Caco-2 (cell line): ENCODE results near the gene WNT9A. TPM values are rescaled to one million over a fixed set of nuclear protein-coding genes. Genes with fewer than 3 reads are reported as not detected.
"Not testable (repeated sequence)": the region's sequence is repeated elsewhere in the genome, so short reads cannot be mapped to it uniquely, and the experiment has no call there.

Experiments
- BruUV-seq: library from RNA; stranded (reverse); fragments of 400-500 nt; replicated peaks from 2 replicates; lab custom pipeline; 2021; lab: Mats Ljungman, UMichigan
- CTCF ChIA-PET: fragments of 300-600 bp; sonication (Branson Sonifier 250); formaldehyde crosslinking; loops from one replicate; lab custom pipeline; 2022; ENCODE audit warnings: antibody characterized with exemption; lab: Charles Lee
- POLR2A ChIA-PET: fragments of 300-600 bp; sonication (Branson Sonifier 250); formaldehyde crosslinking; loops from one replicate; lab custom pipeline; 2022; ENCODE audit warnings: antibody characterized with exemption; lab: Charles Lee
- DNase-seq, 2 experiments: peaks; one replicate each; pipeline versions ENCODE4 v3.0.0 to v3.0.0-alpha.2; 2020 to 2022
- H3K27me3 ChIP-seq: replicated peaks from 2 replicates; pipeline ENCODE4 v1.6.0; 2011; ENCODE audit warnings: low read length; ENCODE audit not compliant: control insufficient read depth, insufficient read depth
- H3K36me3 ChIP-seq: 2 replicates; pipeline ENCODE4 v1.5.1; 2011; ENCODE audit warnings: low read length; ENCODE audit not compliant: control insufficient read depth, insufficient read depth
- H3K4me1 ChIP-seq: fragments of 250-450 bp; sonication (Bioruptor Pico); 2 replicates; pipeline ENCODE4 v1.5.1; 2020; ENCODE audit warnings: mild to moderate bottlenecking
- H3K4me3 ChIP-seq: 2 replicates; pipeline ENCODE4 v1.5.1; 2011; ENCODE audit warnings: low read depth, mild to moderate bottlenecking, control low read depth, low read length
- H3K9me3 ChIP-seq: fragments of 250-450 bp; sonication (Bioruptor Pico); 2 replicates; pipeline ENCODE4 v1.5.1; 2020; ENCODE audit warnings: mild to moderate bottlenecking, moderate library complexity
- H3K27ac Mint-ChIP-seq: one replicate; pipeline ENCODE4 v1.8.0; 2022; ENCODE audit warnings: mixed read lengths; ENCODE audit not compliant: unreplicated experiment
- H3K27me3 Mint-ChIP-seq: one replicate; pipeline ENCODE4 v1.8.0; 2022; ENCODE audit warnings: mixed read lengths; ENCODE audit not compliant: insufficient read depth, unreplicated experiment
- H3K36me3 Mint-ChIP-seq: one replicate; pipeline ENCODE4 v1.8.0; 2022; ENCODE audit warnings: mild to moderate bottlenecking, mixed read lengths; ENCODE audit not compliant: insufficient read depth, unreplicated experiment
- H3K4me1 Mint-ChIP-seq: one replicate; pipeline ENCODE4 v1.8.0; 2022; ENCODE audit warnings: low read depth, mixed read lengths; ENCODE audit not compliant: unreplicated experiment
- H3K4me3 Mint-ChIP-seq: one replicate; pipeline ENCODE4 v1.8.0; 2022; ENCODE audit warnings: mild to moderate bottlenecking, moderate library complexity, mixed read lengths; ENCODE audit not compliant: unreplicated experiment
- H3K9me3 Mint-ChIP-seq: one replicate; pipeline ENCODE4 v1.8.0; 2022; ENCODE audit warnings: mixed read lengths; ENCODE audit not compliant: unreplicated experiment
- intact Hi-C: fragments of 100-400 bp; cut with micrococcal nuclease; formaldehyde crosslinking; loops from one replicate; pipeline ENCODE4 v1.10.0; 2022; ENCODE audit not compliant: unreplicated experiment
- total RNA-seq: library from RNA; stranded (reverse); gene quantifications from 2 replicates; pipeline ENCODE4 v1.2.3, GENCODE V29; 2022
- TF ChIP-seq, protein P1 (sequence below), 2 experiments: fragments of 200-600 bp in 1 of 2; IDR thresholded peaks; 1 replicate in 1 of 2; 2 replicates in 1 of 2; pipeline versions ENCODE4 v1.5.1 to v1.8.0; 2011 to 2022; ENCODE audit warnings: antibody characterized with exemption in 1 of 2, control low read depth in 1 of 2, inconsistent platforms in 1 of 2, low read depth in 1 of 2, low read length in 1 of 2, mild to moderate bottlenecking in 1 of 2, moderate library complexity in 1 of 2; ENCODE audit not compliant: insufficient read depth in 1 of 2, severe bottlenecking in 1 of 2, unreplicated experiment in 1 of 2

The WNT9A gene
- total RNA-seq, 1 experiment from 2014 or later: 0.68 TPM

DNA sequence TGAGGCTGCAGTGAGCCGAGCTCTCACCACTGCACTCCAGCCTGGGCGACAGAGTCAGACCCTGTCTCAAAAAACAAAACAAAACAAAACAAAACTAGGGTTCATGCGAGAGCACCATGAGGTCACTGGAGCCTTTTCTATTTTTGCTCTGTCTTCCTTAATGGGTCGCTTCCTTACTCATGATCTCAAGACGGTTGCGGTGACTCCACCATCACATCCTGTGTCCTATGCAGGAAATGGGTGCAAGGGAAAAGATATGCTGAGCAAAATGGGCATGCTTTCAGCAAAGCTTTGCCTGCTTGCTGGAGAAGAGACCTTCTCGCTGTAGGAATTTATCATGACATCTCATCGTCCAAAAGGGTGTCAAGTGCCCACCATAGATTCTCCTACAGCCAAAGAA is 36.4 kb downstream of the WNT9A start:
- no peak overlapping the region for H3K4me3 Mint-ChIP-seq
- peaks cover 4% of the 10 kb centered on the region for H3K27me3 Mint-ChIP-seq
- ChIA-PET POLR2A (no interaction called here), CTCF (no interaction called here)
- H3K4me1 Mint-ChIP-seq: peaks cover 7% of the 10 kb centered on the region
- H3K9me3 Mint-ChIP-seq: no peaks in the 10 kb centered on the region
- TF ChIP-seq, protein P1, sequence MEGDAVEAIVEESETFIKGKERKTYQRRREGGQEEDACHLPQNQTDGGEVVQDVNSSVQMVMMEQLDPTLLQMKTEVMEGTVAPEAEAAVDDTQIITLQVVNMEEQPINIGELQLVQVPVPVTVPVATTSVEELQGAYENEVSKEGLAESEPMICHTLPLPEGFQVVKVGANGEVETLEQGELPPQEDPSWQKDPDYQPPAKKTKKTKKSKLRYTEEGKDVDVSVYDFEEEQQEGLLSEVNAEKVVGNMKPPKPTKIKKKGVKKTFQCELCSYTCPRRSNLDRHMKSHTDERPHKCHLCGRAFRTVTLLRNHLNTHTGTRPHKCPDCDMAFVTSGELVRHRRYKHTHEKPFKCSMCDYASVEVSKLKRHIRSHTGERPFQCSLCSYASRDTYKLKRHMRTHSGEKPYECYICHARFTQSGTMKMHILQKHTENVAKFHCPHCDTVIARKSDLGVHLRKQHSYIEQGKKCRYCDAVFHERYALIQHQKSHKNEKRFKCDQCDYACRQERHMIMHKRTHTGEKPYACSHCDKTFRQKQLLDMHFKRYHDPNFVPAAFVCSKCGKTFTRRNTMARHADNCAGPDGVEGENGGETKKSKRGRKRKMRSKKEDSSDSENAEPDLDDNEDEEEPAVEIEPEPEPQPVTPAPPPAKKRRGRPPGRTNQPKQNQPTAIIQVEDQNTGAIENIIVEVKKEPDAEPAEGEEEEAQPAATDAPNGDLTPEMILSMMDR (IDR thresholded peaks at IDR 0.05; ENCODE audit: insufficient read depth in 1 of 2, low read depth in 1 of 2, low read length in 1 of 2, severe bottlenecking in 1 of 2, unreplicated experiment in 1 of 2): no peak
- no peak overlapping the region for H3K27ac Mint-ChIP-seq
- DNase-seq: no peak
- Histone ChIP-seq H3K4me1 (no peaks in the 10 kb centered on the region), H3K4me3 (no peak overlapping the region), H3K36me3 (no peaks in the 10 kb centered on the region), H3K27me3 (no peaks in the 10 kb centered on the region; the same call in 1 of the 2 replicates), H3K9me3 (no peaks in the 10 kb centered on the region)
- no peaks in the 10 kb centered on the region for H3K36me3 Mint-ChIP-seq
- no TSS peak for BruUV-seq
- intact Hi-C loops: no loop called here

DNA sequence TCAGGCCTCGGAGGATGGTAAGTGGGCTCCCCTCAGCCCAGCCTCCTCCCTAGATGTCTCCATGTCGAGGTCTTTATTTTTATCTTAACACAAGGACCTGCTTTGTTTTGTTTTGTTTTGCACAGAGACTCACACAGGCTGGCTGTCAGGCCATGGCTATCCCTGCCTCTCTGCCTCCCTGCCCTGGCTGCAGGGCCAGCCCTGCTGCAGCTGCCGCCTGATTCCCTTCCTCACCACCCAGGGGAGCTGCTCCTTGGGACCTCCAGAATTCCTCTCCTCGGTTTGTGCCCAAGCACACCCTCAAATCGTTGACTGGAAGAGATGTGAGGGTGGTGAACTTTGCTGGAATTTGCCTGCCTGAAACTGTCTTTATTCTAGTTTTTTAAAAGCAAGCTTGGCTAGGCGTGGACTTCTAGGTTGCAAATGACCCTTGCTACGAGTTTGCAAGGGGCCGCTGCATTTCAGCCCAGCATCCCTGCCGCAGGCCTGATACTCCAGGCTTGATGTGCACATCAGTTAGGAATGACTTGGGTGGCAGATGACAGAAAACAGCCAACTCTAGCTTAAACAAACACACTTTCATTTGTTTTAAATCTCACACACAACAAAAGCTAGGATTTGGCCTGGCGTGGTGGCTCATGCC is 37.1 kb downstream of the WNT9A start:
- Histone ChIP-seq H3K27me3 (no peaks in the 10 kb centered on the region; the same call in 1 of the 2 replicates), H3K4me3 (no peak overlapping the region), H3K9me3 (no peaks in the 10 kb centered on the region), H3K36me3 (no peaks in the 10 kb centered on the region), H3K4me1 (no peaks in the 10 kb centered on the region)
- Mint-ChIP-seq H3K27ac (no peak overlapping the region), H3K36me3 (no peaks in the 10 kb centered on the region), H3K4me3 (no peak overlapping the region), H3K9me3 (no peaks in the 10 kb centered on the region), H3K27me3 (peaks cover 4% of the 10 kb centered on the region), H3K4me1 (peaks cover 7% of the 10 kb centered on the region)
- ChIA-PET POLR2A (no interaction called here), CTCF (no interaction called here)
- TF ChIP-seq, protein P1 (IDR thresholded peaks at IDR 0.05; ENCODE audit: insufficient read depth in 1 of 2, low read depth in 1 of 2, low read length in 1 of 2, severe bottlenecking in 1 of 2, unreplicated experiment in 1 of 2): no peak
- no peak for DNase-seq
- no TSS peak for BruUV-seq
- intact Hi-C loops: no loop called here

DNA sequence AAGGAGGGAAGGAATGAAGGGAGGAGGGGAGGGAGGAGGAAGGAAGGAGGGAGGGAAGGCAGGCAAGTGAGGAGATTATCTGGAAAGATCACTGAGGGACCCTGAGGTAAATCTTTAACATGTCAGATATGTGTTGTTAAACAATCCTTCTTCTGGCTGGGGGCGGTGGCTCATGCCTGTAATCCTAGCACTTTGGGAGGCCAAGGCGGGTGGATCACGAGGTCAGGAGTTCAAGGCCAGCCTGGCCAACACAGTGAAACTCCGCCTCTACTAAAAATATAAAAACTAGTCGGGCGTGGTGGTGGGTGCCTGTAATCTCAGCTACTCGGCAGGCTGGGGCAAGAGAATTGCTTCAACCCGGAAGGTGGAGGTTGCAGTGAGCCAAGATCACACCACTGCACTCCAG is 37.8 kb downstream of the WNT9A start:
- DNase-seq, H3K27ac Mint-ChIP-seq, H3K4me1 ChIP-seq, H3K9me3 ChIP-seq, BruUV-seq, intact Hi-C loops, H3K27me3 Mint-ChIP-seq, H3K9me3 Mint-ChIP-seq, H3K4me3 ChIP-seq, H3K27me3 ChIP-seq, H3K4me1 Mint-ChIP-seq, H3K36me3 ChIP-seq, POLR2A ChIA-PET, H3K36me3 Mint-ChIP-seq, H3K4me3 Mint-ChIP-seq, CTCF ChIA-PET: not testable (repeated sequence)
